Naive thymus-derived CD8-positive, alpha-beta T cell (primary cell): Measurements from ENCODE around the gene SPCS1. TPM values are rescaled to one million over a fixed set of nuclear protein-coding genes. Genes with fewer than 3 reads are reported as not detected.
A peak's percentile ranks its signal among the peaks of the same experiment; 100 is the strongest.

Experiments
- ATAC-seq, 2 donors: fragments of 150-1000 bp; cut with Tn5 transposase in 1 of 2; sonication (Bioruptor Pico), chemical (Tn5 transposase) in 1 of 2; 1 replicate in 1 of 2; 2 replicates in 1 of 2; pipeline ENCODE4 v1.10.0; 2021; ENCODE audit warnings: mild to moderate bottlenecking in 2 of 2, moderate library complexity in 2 of 2
- POLR2A ChIA-PET: fragments of 350-600 bp; sonication (Branson Sonifier 250); formaldehyde crosslinking; loops from one replicate; lab custom pipeline; 2021; ENCODE audit warnings: antibody characterized with exemption; lab: Charles Lee
- DNase-seq, 10 donors: peaks; one replicate each; pipeline versions ENCODE4 v3.0.0 to v3.0.0-alpha.2; 2020 to 2022
- H3K27ac Mint-ChIP-seq, 10 donors: one replicate each; pipeline ENCODE4 v1.8.0; 2020 to 2022; ENCODE audit warnings: mild to moderate bottlenecking in 10 of 10, mixed read lengths in 10 of 10, moderate library complexity in 4 of 10, inconsistent platforms in 1 of 10
- H3K27me3 Mint-ChIP-seq, 5 donors: one replicate each; pipeline ENCODE4 v1.8.0; 2021 to 2022; ENCODE audit warnings: mixed read lengths in 5 of 5
- H3K36me3 Mint-ChIP-seq, 3 donors: one replicate each; pipeline ENCODE4 v1.8.0; 2020 to 2022; ENCODE audit warnings: mixed read lengths in 3 of 3, mild to moderate bottlenecking in 2 of 3, inconsistent platforms in 1 of 3
- H3K4me1 Mint-ChIP-seq, 4 donors: one replicate each; pipeline ENCODE4 v1.8.0; 2021 to 2022; ENCODE audit warnings: mixed read lengths in 4 of 4
- H3K4me3 Mint-ChIP-seq, 10 donors: one replicate each; pipeline ENCODE4 v1.8.0; 2020 to 2022; ENCODE audit warnings: mild to moderate bottlenecking in 10 of 10, mixed read lengths in 10 of 10, moderate library complexity in 6 of 10, inconsistent platforms in 1 of 10
- H3K9me3 Mint-ChIP-seq, 9 donors: one replicate each; pipeline ENCODE4 v1.8.0; 2020 to 2022; ENCODE audit warnings: mixed read lengths in 9 of 9, mild to moderate bottlenecking in 3 of 9, inconsistent platforms in 1 of 9, moderate library complexity in 1 of 9
- polyA plus RNA-seq, 3 donors: library from polyadenylated mRNA; unstranded; fragments of 300-500 nt; fragmentation: Illumina TruSeq; gene quantifications; one replicate each; pipeline ENCODE4 v1.2.3, GENCODE V29; 2021
- total RNA-seq, 8 experiments: library from RNA in 2 of 8; stranded (reverse) in 2 of 8; gene quantifications; one replicate each; pipeline ENCODE4 v1.2.3 and lab custom pipeline; 2021 to 2026

SPCS1 gene
- total and polyA plus RNA-seq, 5 experiments from 2014 or later: 80.1 to 369 (median 340) TPM

DNA sequence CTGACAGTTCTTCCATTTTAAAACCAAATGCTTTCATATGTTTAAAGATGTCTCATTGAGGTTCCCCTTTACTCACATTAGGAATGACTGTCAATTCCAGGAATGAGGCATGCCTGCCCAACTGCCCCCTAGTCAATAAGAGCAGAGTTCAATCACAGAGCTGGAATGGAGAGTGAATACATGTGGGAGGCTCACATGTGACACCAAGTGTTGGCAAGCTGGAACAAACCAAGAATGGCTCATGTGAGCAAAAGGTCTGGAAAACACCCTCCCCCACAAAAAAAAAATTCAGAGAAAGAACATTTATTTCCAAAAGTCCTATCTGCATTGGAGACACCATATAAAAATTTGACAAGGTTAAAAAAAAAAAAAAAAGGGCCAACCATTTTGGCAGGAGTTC lies 23.9 kb upstream of the SPCS1 start:
- DNase-seq: no peak
- peaks cover 5 to 56% (median 10%) of the 10 kb centered on the region in 3 donors for H3K36me3 Mint-ChIP-seq
- no peak for ATAC-seq

GRCh38 chr3:52683611-52684010 lies 22.3 kb upstream of the SPCS1 start:
- Mint-ChIP-seq H3K4me1 (peaks cover 27 to 79% (median 61%) of the 10 kb centered on the region in 4 donors), H3K27ac (peak overlapping the region in 6 of 10 donors; percentile 28 to 97 (median 60)), H3K36me3 (peaks cover 5 to 56% (median 12%) of the 10 kb centered on the region in 3 donors), H3K4me3 (peak overlapping the region in 3 of 10 donors; percentile 13 to 58 (median 38)), H3K9me3 (no peaks in the 10 kb centered on the region), H3K27me3 (no peaks in the 10 kb centered on the region)
- no peak for ATAC-seq
- POLR2A ChIA-PET: interaction anchor here (0.6 kb wide), 1 partner anchor 271 kb away, joined by 4 read pairs; no protein-coding TSS in a partner anchor
- no peak for DNase-seq

More for the DNA sequence above, 23.9 kb upstream of the SPCS1 start:
- no peaks in the 10 kb centered on the region for H3K27me3 Mint-ChIP-seq
- H3K9me3 Mint-ChIP-seq: no peaks in the 10 kb centered on the region
- peaks cover 27 to 66% (median 56%) of the 10 kb centered on the region in 4 donors for H3K4me1 Mint-ChIP-seq
- peak overlapping the region in 2 of 10 donors; percentile 6 to 22 for H3K4me3 Mint-ChIP-seq
- POLR2A ChIA-PET: no interaction called here
- peak overlapping the region in 7 of 10 donors; percentile 3 to 61 (median 51) for H3K27ac Mint-ChIP-seq

GRCh38 chr3:52684184-52684583 lies 21.7 kb upstream of the SPCS1 start:
- no peaks in the 10 kb centered on the region for H3K27me3 Mint-ChIP-seq
- H3K36me3 Mint-ChIP-seq: peaks cover 1 to 56% (median 12%) of the 10 kb centered on the region in 3 donors
- H3K4me3 Mint-ChIP-seq: peak overlapping the region in 8 of 10 donors; percentile 12 to 94 (median 86)
- no peaks in the 10 kb centered on the region for H3K9me3 Mint-ChIP-seq
- H3K4me1 Mint-ChIP-seq: peaks cover 25 to 78% (median 57%) of the 10 kb centered on the region in 4 donors
- ATAC-seq (no peak), DNase-seq (no peak)
- POLR2A ChIA-PET: interaction anchor here (0.6 to 4.8 kb wide), 2 partner anchors 21 to 272 kb away, joined by 4 to 33 read pairs; partner anchors contain the start of genes GLT8D1 and SPCS1
- peak overlapping the region in 9 of 10 donors; percentile 40 to 98 (median 92) for H3K27ac Mint-ChIP-seq

DNA sequence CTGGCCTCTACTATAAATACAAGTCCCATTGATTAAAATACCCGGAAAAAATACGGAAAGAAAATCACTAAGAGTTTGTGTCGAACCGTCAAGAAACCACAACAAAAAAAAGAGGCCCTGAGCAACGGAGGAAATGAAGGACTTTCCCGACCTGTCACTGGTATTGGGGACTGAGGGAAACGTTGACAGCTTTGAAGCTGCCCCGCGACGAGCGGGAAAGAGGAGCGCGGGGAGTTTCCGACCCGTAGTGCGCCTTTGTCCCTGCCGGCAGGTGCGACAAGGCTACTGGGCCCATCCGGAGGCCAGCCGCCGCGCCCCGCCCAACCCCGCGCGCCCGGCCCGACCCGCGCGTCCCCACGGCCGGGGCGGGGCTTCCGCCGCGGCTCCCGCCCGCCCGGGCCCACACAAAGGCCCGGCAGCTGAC lies 20.6 kb upstream of the SPCS1 start:
- DNase-seq: peak in 9 of 10 donors; percentile 52 to 82 (median 67)
- Mint-ChIP-seq H3K27ac (peak overlapping the region; percentile 86 to 98 (median 94)), H3K4me3 (peak overlapping the region; percentile 85 to 94 (median 90)), H3K36me3 (peaks cover 0 to 56% (median 19%) of the 10 kb centered on the region in 3 donors), H3K4me1 (peaks cover 25 to 68% (median 49%) of the 10 kb centered on the region in 4 donors), H3K9me3 (no peaks in the 10 kb centered on the region), H3K27me3 (no peaks in the 10 kb centered on the region)
- ATAC-seq: peak; percentile 69 to 74
- POLR2A ChIA-PET: interaction anchor here (4.8 kb wide), 1 partner anchor 19 kb away, joined by 33 read pairs; the partner anchor contains the start of genes GLT8D1 and SPCS1

- H3K27me3 Mint-ChIP-seq: no peaks in the 10 kb centered on the region
- POLR2A ChIA-PET: interaction anchor here (0.6 to 4.8 kb wide), 2 partner anchors 19 to 672 kb away, joined by 3 to 33 read pairs; partner anchors contain the start of genes GLT8D1 and SPCS1
These were observed 19.9 kb upstream of the SPCS1 start, which contains the start of the genes GNL3 and PBRM1 for GRCh38 chr3:52685709-52686691. Gene GNL3, plus strand, starts transcription at chr3:52686032. Its CDS starts 61 bp downstream, at chr3:52686093. Gene PBRM1, minus strand, starts transcription at chr3:52685913.

GRCh38 chr3:52688266-52688665 lies 17.6 kb upstream of the SPCS1 start:
- H3K9me3 Mint-ChIP-seq: no peaks in the 10 kb centered on the region
- DNase-seq: no peak
- peaks cover 0 to 69% (median 24%) of the 10 kb centered on the region in 3 donors for H3K36me3 Mint-ChIP-seq
- no peaks in the 10 kb centered on the region for H3K27me3 Mint-ChIP-seq
- peak overlapping the region in 4 of 10 donors; percentile 21 to 41 (median 26) for H3K4me3 Mint-ChIP-seq
- peak overlapping the region in 6 of 10 donors; percentile 48 to 74 (median 62) for H3K27ac Mint-ChIP-seq
- POLR2A ChIA-PET: interaction anchor here (4.8 kb wide), 1 partner anchor 16 kb away, joined by 33 read pairs; the partner anchor contains the start of genes GLT8D1 and SPCS1
- no peak for ATAC-seq
- H3K4me1 Mint-ChIP-seq: peaks cover 20 to 50% (median 39%) of the 10 kb centered on the region in 4 donors

More at GRCh38 chr3:52685709-52686691, 19.9 kb upstream of the SPCS1 start, which contains the start of the genes GNL3 and PBRM1:
- Mint-ChIP-seq H3K4me1 (peaks cover 28 to 67% (median 49%) of the 10 kb centered on the region in 4 donors), H3K4me3 (peak within 1 kb of the TSS; percentile 94 to 99 (median 98)), H3K27ac (peak within 1 kb of the TSS; percentile 96 to 100 (median 99)), H3K36me3 (peaks cover 0 to 58% (median 23%) of the 10 kb centered on the region in 3 donors), H3K9me3 (no peaks in the 10 kb centered on the region)
- DNase-seq (peak; percentile 88 to 94 (median 91)), ATAC-seq (peak; percentile 85 to 88)

- POLR2A ChIA-PET: interaction anchor here (4.8 kb wide), 1 partner anchor 16 kb away, joined by 33 read pairs; the partner anchor contains the start of genes GLT8D1 and SPCS1
- Mint-ChIP-seq H3K4me1 (peaks cover 24 to 41% (median 39%) of the 10 kb centered on the region in 4 donors), H3K27me3 (no peaks in the 10 kb centered on the region), H3K27ac (peak overlapping the region in 5 of 10 donors; percentile 23 to 61 (median 52)), H3K9me3 (no peaks in the 10 kb centered on the region), H3K4me3 (no peak overlapping the region), H3K36me3 (peaks cover 0 to 78% (median 24%) of the 10 kb centered on the region in 3 donors)
- DNase-seq: no peak
- ATAC-seq: no peak
These were observed 16.8 kb upstream of the SPCS1 start for GRCh38 chr3:52689151-52689550.

GRCh38 chr3:52690560-52690959 lies 15.3 kb upstream of the SPCS1 start:
- ATAC-seq (no peak), DNase-seq (no peak)
- Mint-ChIP-seq H3K36me3 (peaks cover 0 to 92% (median 24%) of the 10 kb centered on the region in 3 donors), H3K27ac (peak overlapping the region in 3 of 10 donors; percentile 13 to 46 (median 24)), H3K27me3 (no peaks in the 10 kb centered on the region), H3K4me1 (peaks cover 19 to 31% (median 30%) of the 10 kb centered on the region in 4 donors), H3K4me3 (no peak overlapping the region), H3K9me3 (no peaks in the 10 kb centered on the region)
- POLR2A ChIA-PET: interaction anchor here (1.8 kb wide), 1 partner anchor 15 kb away, joined by 6 read pairs; the partner anchor contains the start of genes GLT8D1 and SPCS1

- Mint-ChIP-seq H3K27me3 (no peaks in the 10 kb centered on the region), H3K27ac (peak overlapping the region in 6 of 10 donors; percentile 43 to 79 (median 48)), H3K4me3 (no peak overlapping the region), H3K9me3 (no peaks in the 10 kb centered on the region), H3K4me1 (peaks cover 9 to 20% (median 14%) of the 10 kb centered on the region in 4 donors), H3K36me3 (peaks cover 0 to 96% (median 19%) of the 10 kb centered on the region in 3 donors)
- ATAC-seq (no peak), DNase-seq (no peak)
- POLR2A ChIA-PET: interaction anchor here (1.3 to 1.8 kb wide), 2 partner anchors 9 to 12 kb away, joined by 4 to 10 read pairs; partner anchors contain the start of genes GLT8D1 and SPCS1
These were observed 12.8 kb upstream of the SPCS1 start for GRCh38 chr3:52693071-52693470.

- Mint-ChIP-seq H3K4me1 (peaks cover 7 to 20% (median 10%) of the 10 kb centered on the region in 4 donors), H3K9me3 (no peaks in the 10 kb centered on the region), H3K4me3 (no peak overlapping the region), H3K27ac (peak overlapping the region in 2 of 10 donors; percentile 7 to 17), H3K36me3 (peaks cover 0 to 83% (median 7%) of the 10 kb centered on the region in 3 donors), H3K27me3 (no peaks in the 10 kb centered on the region)
- ATAC-seq (no peak), DNase-seq (no peak)
- POLR2A ChIA-PET: interaction anchor here (3.9 kb wide), 1 partner anchor 11 kb away, joined by 19 read pairs; the partner anchor contains the start of genes GLT8D1 and SPCS1
These were observed 11.2 kb upstream of the SPCS1 start for GRCh38 chr3:52694528-52695189.
